ENCODE data around the gene SMCO3.

- TF ChIP-seq CTCF (IDR thresholded peaks at IDR 0.05): no peak
- no peak for TF ChIP-seq POLR2A (IDR thresholded peaks at IDR 0.05)
Measured at GRCh38 chr12:14849661-14850060, 35.7 kb upstream of the SMCO3 start.
